ENCODE data around the gene BAK1. TPM values are rescaled to one million over a fixed set of nuclear protein-coding genes. Genes with fewer than 3 reads are reported as not detected.

The BAK1 gene
- total and polyA plus RNA-seq, 2 of the 13 experiments (the other 11 are each of a cell fraction or from before 2014, with no cell fraction given) = 15.0 to 23.8 TPM

DNA sequence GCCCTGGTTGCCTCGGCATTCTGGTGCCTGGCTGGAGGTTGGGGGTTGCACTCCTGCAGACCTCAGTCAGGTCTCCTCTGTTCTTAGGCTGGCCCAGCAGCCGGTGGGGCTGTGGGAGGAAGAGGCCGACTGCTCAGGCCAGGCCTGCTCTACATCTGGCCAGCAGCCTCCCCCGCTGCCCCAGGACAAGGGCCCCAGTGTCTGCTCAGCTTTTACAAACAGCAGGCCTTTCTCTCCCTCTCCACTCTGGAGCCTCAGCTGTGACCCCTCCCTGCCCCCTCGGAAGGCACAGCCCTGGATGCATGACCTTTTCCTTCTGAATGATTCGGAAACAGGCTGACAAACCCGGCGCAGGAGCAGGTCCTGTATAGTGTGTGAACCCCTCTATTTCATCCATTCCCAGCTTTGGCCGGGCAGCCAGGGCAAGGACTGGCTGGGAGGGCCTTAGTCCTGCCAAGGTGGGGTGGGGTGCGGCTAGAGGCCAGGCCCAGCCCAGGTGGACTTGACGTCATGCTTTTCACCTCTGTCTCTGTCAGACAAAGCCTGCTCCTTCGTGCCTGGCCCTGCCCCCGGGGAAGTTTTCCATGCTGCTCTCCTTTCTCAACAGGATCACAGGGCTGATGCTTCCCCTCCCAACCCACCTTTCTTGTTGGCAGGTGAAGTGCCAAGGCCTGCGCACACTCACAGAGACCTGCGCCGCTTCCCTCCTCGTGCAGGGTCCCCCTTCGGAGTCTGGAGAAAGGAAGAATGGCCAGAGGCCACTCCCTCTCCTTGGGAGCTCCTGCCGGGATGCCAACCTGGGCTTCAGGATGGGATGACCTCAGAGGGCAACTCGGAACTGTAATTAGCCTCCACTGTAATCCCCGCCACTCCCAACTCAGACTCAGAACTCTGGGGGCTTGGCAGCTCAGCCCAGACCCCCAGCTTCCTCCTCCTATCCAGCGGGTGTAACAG lies 31.0 kb upstream of the BAK1 start (continued):
- TF ChIP-seq ZFP91 (CRISPR knock-in tag; IDR thresholded peaks at IDR 0.05; ENCODE audit: borderline replicate concordance) (peak; percentile 47; the same call in 1 of the 2 replicates), TIGD3 (CRISPR knock-in tag; IDR thresholded peaks at IDR 0.05; ENCODE audit: borderline replicate concordance) (no peak), ONECUT2 (CRISPR knock-in tag; IDR thresholded peaks at IDR 0.05) (no peak), ZNF274 (CRISPR knock-in tag; IDR thresholded peaks at IDR 0.05) (peak; percentile 62; the same call in 1 of the 2 replicates), MTA1 (CRISPR knock-in tag; IDR thresholded peaks at IDR 0.05; ENCODE audit: borderline replicate concordance) (0 out of 2 replicates have a peak, but pooled peaks have one; percentile 31), CAMTA2 (CRISPR knock-in tag; IDR thresholded peaks at IDR 0.05; ENCODE audit: borderline replicate concordance) (0 out of 2 replicates have a peak, but pooled peaks have one; percentile 40), HNF1A (IDR thresholded peaks at IDR 0.05; ENCODE audit: low read depth) (no peak), HNF1A (CRISPR knock-in tag; IDR thresholded peaks at IDR 0.05; ENCODE audit: borderline replicate concordance) (peak; percentile 48; the same call in 1 of the 2 replicates), THAP11 (CRISPR knock-in tag; IDR thresholded peaks at IDR 0.05) (0 out of 2 replicates have a peak, but pooled peaks have one; percentile 21), NFKBIZ (CRISPR knock-in tag; IDR thresholded peaks at IDR 0.05) (no peak), CBX5 (CRISPR knock-in tag; IDR thresholded peaks at IDR 0.05; ENCODE audit: borderline replicate concordance) (no peak), DBP (CRISPR knock-in tag; IDR thresholded peaks at IDR 0.05; ENCODE audit: not compliant biosample characterization) (no peak)
- TF ChIP-seq, protein P1, sequence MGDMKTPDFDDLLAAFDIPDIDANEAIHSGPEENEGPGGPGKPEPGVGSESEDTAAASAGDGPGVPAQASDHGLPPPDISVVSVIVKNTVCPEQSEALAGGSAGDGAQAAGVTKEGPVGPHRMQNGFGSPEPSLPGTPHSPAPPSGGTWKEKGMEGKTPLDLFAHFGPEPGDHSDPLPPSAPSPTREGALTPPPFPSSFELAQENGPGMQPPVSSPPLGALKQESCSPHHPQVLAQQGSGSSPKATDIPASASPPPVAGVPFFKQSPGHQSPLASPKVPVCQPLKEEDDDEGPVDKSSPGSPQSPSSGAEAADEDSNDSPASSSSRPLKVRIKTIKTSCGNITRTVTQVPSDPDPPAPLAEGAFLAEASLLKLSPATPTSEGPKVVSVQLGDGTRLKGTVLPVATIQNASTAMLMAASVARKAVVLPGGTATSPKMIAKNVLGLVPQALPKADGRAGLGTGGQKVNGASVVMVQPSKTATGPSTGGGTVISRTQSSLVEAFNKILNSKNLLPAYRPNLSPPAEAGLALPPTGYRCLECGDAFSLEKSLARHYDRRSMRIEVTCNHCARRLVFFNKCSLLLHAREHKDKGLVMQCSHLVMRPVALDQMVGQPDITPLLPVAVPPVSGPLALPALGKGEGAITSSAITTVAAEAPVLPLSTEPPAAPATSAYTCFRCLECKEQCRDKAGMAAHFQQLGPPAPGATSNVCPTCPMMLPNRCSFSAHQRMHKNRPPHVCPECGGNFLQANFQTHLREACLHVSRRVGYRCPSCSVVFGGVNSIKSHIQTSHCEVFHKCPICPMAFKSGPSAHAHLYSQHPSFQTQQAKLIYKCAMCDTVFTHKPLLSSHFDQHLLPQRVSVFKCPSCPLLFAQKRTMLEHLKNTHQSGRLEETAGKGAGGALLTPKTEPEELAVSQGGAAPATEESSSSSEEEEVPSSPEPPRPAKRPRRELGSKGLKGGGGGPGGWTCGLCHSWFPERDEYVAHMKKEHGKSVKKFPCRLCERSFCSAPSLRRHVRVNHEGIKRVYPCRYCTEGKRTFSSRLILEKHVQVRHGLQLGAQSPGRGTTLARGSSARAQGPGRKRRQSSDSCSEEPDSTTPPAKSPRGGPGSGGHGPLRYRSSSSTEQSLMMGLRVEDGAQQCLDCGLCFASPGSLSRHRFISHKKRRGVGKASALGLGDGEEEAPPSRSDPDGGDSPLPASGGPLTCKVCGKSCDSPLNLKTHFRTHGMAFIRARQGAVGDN (CRISPR knock-in tag; IDR thresholded peaks at IDR 0.05) = peak; percentile 74

Data from HepG2 (cell line).